Measurements from ENCODE around the gene SALL3. TPM values are rescaled to one million over a fixed set of nuclear protein-coding genes. Genes with fewer than 3 reads are reported as not detected.

Gene SALL3
- total RNA-seq, 1 experiment from 2014 or later, result not detected

DNA sequence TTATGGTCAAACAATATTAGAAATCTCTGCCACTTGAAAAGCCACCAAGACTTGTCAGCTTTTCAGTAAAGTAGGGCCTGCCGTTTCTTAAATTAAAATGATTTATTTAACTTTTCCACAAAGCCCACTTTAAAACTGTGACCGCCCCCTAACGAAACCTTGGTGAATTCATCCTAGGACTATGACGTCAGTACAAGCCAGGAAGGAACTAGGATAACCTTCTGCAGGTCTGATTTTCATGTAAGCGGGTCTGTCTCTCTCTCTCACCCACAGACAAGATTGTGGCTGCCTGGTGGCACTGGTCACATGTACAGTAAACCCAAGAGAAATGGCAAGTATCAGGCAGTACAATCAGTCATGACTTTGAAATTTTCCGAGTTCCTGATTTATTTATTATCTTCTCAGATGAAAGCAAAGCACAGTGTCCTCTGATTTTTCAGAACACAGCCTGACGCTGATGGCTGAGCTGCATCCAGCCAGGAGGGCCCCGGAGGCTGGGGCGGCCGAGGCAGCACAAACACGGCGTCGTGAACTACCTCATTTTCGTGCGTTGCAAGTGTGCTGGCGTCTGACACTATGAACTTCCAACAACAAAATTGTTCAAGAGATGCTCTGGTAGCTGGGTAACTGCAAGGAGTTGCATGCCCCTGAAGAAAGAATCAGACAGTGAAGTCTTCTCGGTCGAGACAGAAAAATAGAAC lies 18.9 kb downstream of the SALL3 start:
- Histone ChIP-seq H2AFZ (ENCODE audit: low read length) (no peak overlapping the region), H3K27me3 (ENCODE audit: low read length) (no peaks in the 10 kb centered on the region), H3K9me3 (ENCODE audit: low read length) (no peaks in the 10 kb centered on the region; the same call in 1 of the 2 replicates), H3K4me2 (ENCODE audit: low read depth, low read length, poor library complexity, severe bottlenecking) (no peak overlapping the region), H3K9ac (ENCODE audit: low read length) (no peak overlapping the region), H3K27ac (ENCODE audit: low read length) (no peak overlapping the region), H3K36me3 (ENCODE audit: insufficient read depth, low read length) (no peaks in the 10 kb centered on the region), H3K4me3 (ENCODE audit: low read length) (no peak overlapping the region), H4K20me1 (ENCODE audit: insufficient read depth, low read depth, low read length) (no peaks in the 10 kb centered on the region), H3K79me2 (ENCODE audit: low read length) (no peaks in the 10 kb centered on the region), H3K9me2 (replicated peaks; ENCODE audit: insufficient read depth, low read length) (no peaks in the 10 kb centered on the region), H3K4me1 (ENCODE audit: low read length) (no peaks in the 10 kb centered on the region; the same call in 1 of the 2 replicates)
- peak; percentile 59 for DNase-seq

DNA sequence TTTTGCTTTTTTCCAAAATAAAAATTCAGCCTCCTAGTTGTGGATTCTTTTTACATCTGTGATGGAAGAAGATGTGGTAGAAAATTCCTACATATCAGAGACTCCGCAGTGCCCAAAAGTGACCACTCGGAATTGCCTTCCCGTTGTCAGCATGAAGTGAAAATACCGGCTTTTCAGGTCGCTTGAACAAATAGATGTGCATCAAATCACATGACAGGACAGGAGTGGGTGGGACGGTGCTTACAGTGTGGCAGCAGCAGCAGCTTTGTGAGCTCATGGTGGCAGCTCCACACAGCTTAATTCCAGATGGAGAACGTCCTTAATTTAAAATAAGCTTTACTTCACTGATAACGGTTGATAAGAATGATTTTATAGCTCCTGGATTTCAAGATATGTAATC lies 20.3 kb downstream of the SALL3 start:
- no peaks in the 10 kb centered on the region for H3K27me3 ChIP-seq (ENCODE audit: low read length)
- no peak overlapping the region for H3K4me3 ChIP-seq (ENCODE audit: low read length)
- no peaks in the 10 kb centered on the region for H4K20me1 ChIP-seq (ENCODE audit: insufficient read depth, low read depth, low read length)
- H2AFZ ChIP-seq (ENCODE audit: low read length), result no peak overlapping the region
- H3K4me2 ChIP-seq (ENCODE audit: low read depth, low read length, poor library complexity, severe bottlenecking), result no peak overlapping the region
- H3K27ac ChIP-seq (ENCODE audit: low read length), result no peak overlapping the region
- no peaks in the 10 kb centered on the region; the same call in 1 of the 2 replicates for H3K9me3 ChIP-seq (ENCODE audit: low read length)
- no peaks in the 10 kb centered on the region for H3K36me3 ChIP-seq (ENCODE audit: insufficient read depth, low read length)
- H3K4me1 ChIP-seq (ENCODE audit: low read length), result no peaks in the 10 kb centered on the region; the same call in 1 of the 2 replicates
- DNase-seq, result no peak
- no peak overlapping the region for H3K9ac ChIP-seq (ENCODE audit: low read length)
- no peaks in the 10 kb centered on the region for H3K79me2 ChIP-seq (ENCODE audit: low read length)
- no peaks in the 10 kb centered on the region for H3K9me2 ChIP-seq (replicated peaks; ENCODE audit: insufficient read depth, low read length)

DNA sequence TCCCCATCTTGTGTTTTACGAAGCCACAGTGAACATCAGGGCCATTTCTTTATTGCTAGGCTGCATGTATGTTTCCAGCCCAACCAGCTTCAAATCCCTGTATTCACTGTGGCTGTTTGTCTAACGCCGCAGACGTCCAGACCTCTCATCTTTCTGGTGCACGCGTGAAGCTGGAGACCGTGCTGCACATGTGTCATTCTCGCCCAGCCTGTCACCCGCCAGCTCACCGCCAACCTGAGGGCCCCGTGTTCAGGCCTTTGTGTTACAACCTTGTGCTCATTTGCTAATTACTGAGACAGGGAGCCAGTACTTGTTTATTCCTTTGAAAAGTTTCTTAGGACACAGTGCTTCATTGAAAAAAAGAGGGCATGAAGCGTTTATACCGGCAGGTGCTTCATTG lies 21.4 kb downstream of the SALL3 start:
- no peaks in the 10 kb centered on the region for H3K9me2 ChIP-seq (replicated peaks; ENCODE audit: insufficient read depth, low read length)
- no peaks in the 10 kb centered on the region for H4K20me1 ChIP-seq (ENCODE audit: insufficient read depth, low read depth, low read length)
- no peaks in the 10 kb centered on the region for H3K36me3 ChIP-seq (ENCODE audit: insufficient read depth, low read length)
- no peaks in the 10 kb centered on the region for H3K9me3 ChIP-seq (ENCODE audit: low read length)
- H2AFZ ChIP-seq (ENCODE audit: low read length), result no peak overlapping the region
- H3K9ac ChIP-seq (ENCODE audit: low read length), result no peak overlapping the region
- no peaks in the 10 kb centered on the region for H3K27me3 ChIP-seq (ENCODE audit: low read length)
- no peaks in the 10 kb centered on the region; the same call in 1 of the 2 replicates for H3K4me1 ChIP-seq (ENCODE audit: low read length)
- H3K4me3 ChIP-seq (ENCODE audit: low read length), result no peak overlapping the region
- H3K79me2 ChIP-seq (ENCODE audit: low read length), result no peaks in the 10 kb centered on the region
- H3K27ac ChIP-seq (ENCODE audit: low read length), result no peak overlapping the region
- H3K4me2 ChIP-seq (ENCODE audit: low read depth, low read length, poor library complexity, severe bottlenecking), result no peak overlapping the region
- no peak for DNase-seq

DNA sequence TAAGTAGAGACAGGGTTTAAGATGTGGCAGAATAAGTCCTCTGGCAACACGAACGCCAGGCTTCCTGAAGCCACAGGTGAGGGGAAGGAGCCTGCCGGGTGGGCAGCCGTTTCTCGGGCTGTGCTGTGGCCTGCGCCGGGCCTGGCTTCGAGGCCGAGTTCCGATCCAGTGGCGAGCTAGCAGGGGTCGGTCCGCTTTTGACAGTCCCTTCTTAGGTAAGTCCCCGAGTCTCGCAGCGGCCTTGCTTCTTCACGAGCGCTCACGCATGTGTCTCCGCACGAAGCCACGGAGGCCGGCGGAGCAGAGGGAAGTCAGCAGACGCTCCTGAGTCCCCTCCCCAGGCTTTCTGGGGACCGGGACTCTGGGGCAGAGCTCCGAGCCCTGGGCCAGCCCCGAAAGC lies 26.0 kb downstream of the SALL3 start:
- H3K9ac ChIP-seq (ENCODE audit: low read length), result no peak overlapping the region
- no peaks in the 10 kb centered on the region for H4K20me1 ChIP-seq (ENCODE audit: insufficient read depth, low read depth, low read length)
- H3K36me3 ChIP-seq (ENCODE audit: insufficient read depth, low read length), result no peaks in the 10 kb centered on the region
- H3K9me3 ChIP-seq (ENCODE audit: low read length), result no peaks in the 10 kb centered on the region
- H3K4me3 ChIP-seq (ENCODE audit: low read length), result no peak overlapping the region
- H3K27ac ChIP-seq (ENCODE audit: low read length), result no peak overlapping the region
- H3K79me2 ChIP-seq (ENCODE audit: low read length), result no peaks in the 10 kb centered on the region
- H3K4me1 ChIP-seq (ENCODE audit: low read length), result peaks cover 5% of the 10 kb centered on the region
- no peak for DNase-seq
- H2AFZ ChIP-seq (ENCODE audit: low read length), result no peak overlapping the region
- no peak overlapping the region for H3K4me2 ChIP-seq (ENCODE audit: low read depth, low read length, poor library complexity, severe bottlenecking)
- H3K27me3 ChIP-seq (ENCODE audit: low read length), result no peaks in the 10 kb centered on the region
- no peaks in the 10 kb centered on the region for H3K9me2 ChIP-seq (replicated peaks; ENCODE audit: insufficient read depth, low read length)

GRCh38 chr18:79006106-79006795 lies 26.6 kb downstream of the SALL3 start:
- H3K36me3 ChIP-seq (ENCODE audit: insufficient read depth, low read length), result no peaks in the 10 kb centered on the region
- no peaks in the 10 kb centered on the region for H3K9me2 ChIP-seq (replicated peaks; ENCODE audit: insufficient read depth, low read length)

DNA sequence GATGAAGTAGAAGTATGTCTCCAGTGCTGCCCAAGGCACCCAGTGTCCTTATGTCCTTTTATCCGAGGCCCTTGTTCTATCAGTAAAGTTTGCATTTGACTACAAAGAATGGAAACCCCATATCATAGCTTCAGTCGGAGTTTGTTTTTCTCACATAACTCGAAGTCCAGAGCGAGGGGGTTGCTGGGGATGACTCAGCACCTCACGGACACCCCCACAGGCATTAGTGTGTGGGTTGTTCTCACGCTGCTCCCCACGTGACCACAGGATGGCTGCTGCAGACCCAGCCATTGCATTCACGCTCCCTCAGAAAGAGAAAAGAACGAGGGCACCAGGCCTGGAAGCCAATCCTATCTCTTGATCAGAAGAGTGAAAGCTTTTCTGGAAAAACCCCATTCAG lies 27.8 kb downstream of the SALL3 start:
- no peak overlapping the region for H3K4me3 ChIP-seq (ENCODE audit: low read length)
- DNase-seq, result no peak
- H3K9ac ChIP-seq (ENCODE audit: low read length), result no peak overlapping the region
- H3K9me2 ChIP-seq (replicated peaks; ENCODE audit: insufficient read depth, low read length), result no peaks in the 10 kb centered on the region
- H3K4me2 ChIP-seq (ENCODE audit: low read depth, low read length, poor library complexity, severe bottlenecking), result no peak overlapping the region
- H4K20me1 ChIP-seq (ENCODE audit: insufficient read depth, low read depth, low read length), result no peaks in the 10 kb centered on the region
- H3K27me3 ChIP-seq (ENCODE audit: low read length), result no peaks in the 10 kb centered on the region
- no peak overlapping the region for H3K27ac ChIP-seq (ENCODE audit: low read length)
- peaks cover 5% of the 10 kb centered on the region for H3K4me1 ChIP-seq (ENCODE audit: low read length)
- no peaks in the 10 kb centered on the region for H3K9me3 ChIP-seq (ENCODE audit: low read length)
- H3K36me3 ChIP-seq (ENCODE audit: insufficient read depth, low read length), result no peaks in the 10 kb centered on the region
- no peak overlapping the region for H2AFZ ChIP-seq (ENCODE audit: low read length)
- H3K79me2 ChIP-seq (ENCODE audit: low read length), result no peaks in the 10 kb centered on the region

More at GRCh38 chr18:79006106-79006795, 26.6 kb downstream of the SALL3 start:
- no peak overlapping the region for H2AFZ ChIP-seq (ENCODE audit: low read length)
- H4K20me1 ChIP-seq (ENCODE audit: insufficient read depth, low read depth, low read length), result no peaks in the 10 kb centered on the region
- no peak overlapping the region for H3K4me2 ChIP-seq (ENCODE audit: low read depth, low read length, poor library complexity, severe bottlenecking)
- no peak overlapping the region for H3K4me3 ChIP-seq (ENCODE audit: low read length)
- no peaks in the 10 kb centered on the region for H3K27me3 ChIP-seq (ENCODE audit: low read length)
- no peak overlapping the region for H3K27ac ChIP-seq (ENCODE audit: low read length)
- H3K4me1 ChIP-seq (ENCODE audit: low read length), result peaks cover 5% of the 10 kb centered on the region
- H3K9me3 ChIP-seq (ENCODE audit: low read length), result no peaks in the 10 kb centered on the region
- H3K9ac ChIP-seq (ENCODE audit: low read length), result no peak overlapping the region
- no peak for DNase-seq
- no peaks in the 10 kb centered on the region for H3K79me2 ChIP-seq (ENCODE audit: low read length)

DNA sequence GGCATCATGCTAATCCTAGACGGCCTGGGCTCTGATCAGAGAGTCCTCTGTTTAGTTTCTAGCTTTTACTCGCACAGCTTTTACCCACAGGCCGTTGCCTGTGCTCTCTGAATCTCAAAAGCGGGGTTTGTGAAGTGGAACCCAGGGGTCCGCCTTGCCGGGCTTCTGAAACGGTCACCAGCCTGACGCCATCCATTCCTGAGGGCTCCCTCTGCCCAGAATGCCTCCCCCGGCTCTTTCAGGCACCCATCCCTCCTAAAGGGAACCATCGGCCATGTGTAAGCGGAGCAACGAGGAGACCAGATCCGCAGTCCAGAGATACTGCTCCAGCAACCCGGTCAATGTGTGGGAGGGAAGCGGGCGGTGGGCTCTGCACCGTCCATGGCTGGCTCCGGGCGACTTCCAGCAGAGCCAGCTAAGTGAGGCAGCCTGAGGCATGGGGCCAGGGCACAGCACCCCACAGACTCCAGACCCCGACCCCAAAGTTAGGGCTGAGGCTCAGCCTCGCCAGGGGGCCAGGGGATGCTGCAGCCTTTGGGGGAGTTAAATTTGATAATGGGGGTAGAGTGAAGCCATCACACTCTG lies 28.8 kb downstream of the SALL3 start:
- no peak for DNase-seq
- Histone ChIP-seq H3K27ac (ENCODE audit: low read length) (no peak overlapping the region), H3K4me1 (ENCODE audit: low read length) (peaks cover 5% of the 10 kb centered on the region), H3K79me2 (ENCODE audit: low read length) (no peaks in the 10 kb centered on the region), H2AFZ (ENCODE audit: low read length) (no peak overlapping the region), H3K9me3 (ENCODE audit: low read length) (no peaks in the 10 kb centered on the region), H4K20me1 (ENCODE audit: insufficient read depth, low read depth, low read length) (no peaks in the 10 kb centered on the region), H3K9ac (ENCODE audit: low read length) (no peak overlapping the region), H3K4me2 (ENCODE audit: low read depth, low read length, poor library complexity, severe bottlenecking) (no peak overlapping the region), H3K27me3 (ENCODE audit: low read length) (no peaks in the 10 kb centered on the region), H3K9me2 (replicated peaks; ENCODE audit: insufficient read depth, low read length) (no peaks in the 10 kb centered on the region), H3K4me3 (ENCODE audit: low read length) (no peak overlapping the region), H3K36me3 (ENCODE audit: insufficient read depth, low read length) (no peaks in the 10 kb centered on the region)

- Histone ChIP-seq H3K36me3 (ENCODE audit: insufficient read depth, low read length) (no peaks in the 10 kb centered on the region), H3K9me3 (ENCODE audit: low read length) (no peaks in the 10 kb centered on the region), H3K4me3 (ENCODE audit: low read length) (no peak overlapping the region), H3K9me2 (replicated peaks; ENCODE audit: insufficient read depth, low read length) (no peaks in the 10 kb centered on the region), H3K4me2 (ENCODE audit: low read depth, low read length, poor library complexity, severe bottlenecking) (no peak overlapping the region), H3K9ac (ENCODE audit: low read length) (no peak overlapping the region), H4K20me1 (ENCODE audit: insufficient read depth, low read depth, low read length) (no peaks in the 10 kb centered on the region), H3K27ac (ENCODE audit: low read length) (no peak overlapping the region), H3K79me2 (ENCODE audit: low read length) (no peaks in the 10 kb centered on the region), H3K4me1 (ENCODE audit: low read length) (peaks cover 5% of the 10 kb centered on the region), H2AFZ (ENCODE audit: low read length) (no peak overlapping the region), H3K27me3 (ENCODE audit: low read length) (no peaks in the 10 kb centered on the region)
- no peak for DNase-seq
Measured at GRCh38 chr18:79010802-79011201, 31.2 kb downstream of the SALL3 start.
